ENCODE measurements around the gene HNF1A. TPM values are rescaled to one million over a fixed set of nuclear protein-coding genes. Genes with fewer than 3 reads are reported as not detected.

HNF1A gene
- total RNA-seq, 1 donor from 2014 or later: not detected

- no peaks in the 10 kb centered on the region for H3K27me3 ChIP-seq
- TF ChIP-seq CTCF (IDR thresholded peaks at IDR 0.05): no peak
- H3K27ac ChIP-seq: no peak overlapping the region
- H3K9me3 ChIP-seq: no peaks in the 10 kb centered on the region
- intact Hi-C loops (cut with DNase I): no loop called here
- no peaks in the 10 kb centered on the region for H3K36me3 ChIP-seq
- no peak for DNase-seq (ENCODE audit: low spot score in 2 of 2)
- no peak overlapping the region for H3K4me3 ChIP-seq
- no peaks in the 10 kb centered on the region for H3K4me1 ChIP-seq
These were observed 6.1 kb downstream of the HNF1A start for GRCh38 chr12:120984351-120984898.

- intact Hi-C loops (cut with DNase I): no loop called here
- Histone ChIP-seq H3K9me3 (no peaks in the 10 kb centered on the region), H3K4me1 (no peaks in the 10 kb centered on the region), H3K27me3 (no peaks in the 10 kb centered on the region), H3K36me3 (no peaks in the 10 kb centered on the region), H3K27ac (no peak overlapping the region), H3K4me3 (no peak overlapping the region)
- DNase-seq (ENCODE audit: low spot score in 2 of 2): no peak
- TF ChIP-seq CTCF (IDR thresholded peaks at IDR 0.05): no peak
These were observed 9.9 kb downstream of the HNF1A start for GRCh38 chr12:120988234-120988633.

GRCh38 chr12:120988658-120989057, 10.3 kb downstream of the HNF1A start:
- Histone ChIP-seq H3K4me1 (no peaks in the 10 kb centered on the region), H3K9me3 (no peaks in the 10 kb centered on the region), H3K27ac (no peak overlapping the region), H3K4me3 (no peak overlapping the region), H3K36me3 (no peaks in the 10 kb centered on the region), H3K27me3 (no peaks in the 10 kb centered on the region)
- TF ChIP-seq CTCF (IDR thresholded peaks at IDR 0.05): no peak
- DNase-seq (ENCODE audit: low spot score in 2 of 2): no peak
- intact Hi-C loops (cut with DNase I): no loop called here

- no peak overlapping the region for H3K4me3 ChIP-seq
- H3K27ac ChIP-seq: no peak overlapping the region
- no peaks in the 10 kb centered on the region for H3K27me3 ChIP-seq
- H3K4me1 ChIP-seq: no peaks in the 10 kb centered on the region
- TF ChIP-seq CTCF (IDR thresholded peaks at IDR 0.05): no peak
- no peaks in the 10 kb centered on the region for H3K9me3 ChIP-seq
- no peak for DNase-seq (ENCODE audit: low spot score in 2 of 2)
- intact Hi-C loops (cut with DNase I): no loop called here
- H3K36me3 ChIP-seq: no peaks in the 10 kb centered on the region
These were observed 11.3 kb downstream of the HNF1A start for GRCh38 chr12:120989687-120990086.

- no peak for DNase-seq (ENCODE audit: low spot score in 2 of 2)
- no peaks in the 10 kb centered on the region for H3K9me3 ChIP-seq
- TF ChIP-seq CTCF (IDR thresholded peaks at IDR 0.05): no peak
- no peak overlapping the region for H3K4me3 ChIP-seq
- no peaks in the 10 kb centered on the region for H3K36me3 ChIP-seq
- intact Hi-C loops (cut with DNase I): no loop called here
- H3K4me1 ChIP-seq: no peaks in the 10 kb centered on the region
- no peak overlapping the region for H3K27ac ChIP-seq
- H3K27me3 ChIP-seq: no peaks in the 10 kb centered on the region
These were observed 12.2 kb downstream of the HNF1A start for GRCh38 chr12:120990487-120991055.

- Histone ChIP-seq H3K27me3 (no peaks in the 10 kb centered on the region), H3K4me1 (no peaks in the 10 kb centered on the region), H3K36me3 (no peaks in the 10 kb centered on the region), H3K4me3 (no peak overlapping the region), H3K9me3 (no peaks in the 10 kb centered on the region), H3K27ac (no peak overlapping the region)
- no peak for DNase-seq (ENCODE audit: low spot score in 2 of 2)
- no peak for TF ChIP-seq CTCF (IDR thresholded peaks at IDR 0.05)
- intact Hi-C loops (cut with DNase I): no loop called here
These were observed 13.6 kb downstream of the HNF1A start for GRCh38 chr12:120991965-120992364.
